Mammary epithelial cell (primary cell): ENCODE data around the gene NPB.

Experiments
- EZH2 ChIP-seq: IDR thresholded peaks from 2 replicates; pipeline ENCODE4 v1.6.1; 2012; ENCODE audit warnings: low read length, inconsistent platforms, borderline replicate concordance
- TF ChIP-seq, protein P1 (sequence below), 2 donors: IDR thresholded peaks in 1 of 2; conservative IDR thresholded peaks in 1 of 2; 2 replicates each; pipeline ENCODE4 v1.5.1; 2011 to 2012; ENCODE audit warnings: inconsistent platforms in 2 of 2, low read length in 2 of 2, mild to moderate bottlenecking in 2 of 2, control low read depth in 1 of 2, low read depth in 1 of 2; ENCODE audit not compliant: insufficient read depth in 1 of 2; ENCODE audit errors: extremely low read depth in 1 of 2

DNA sequence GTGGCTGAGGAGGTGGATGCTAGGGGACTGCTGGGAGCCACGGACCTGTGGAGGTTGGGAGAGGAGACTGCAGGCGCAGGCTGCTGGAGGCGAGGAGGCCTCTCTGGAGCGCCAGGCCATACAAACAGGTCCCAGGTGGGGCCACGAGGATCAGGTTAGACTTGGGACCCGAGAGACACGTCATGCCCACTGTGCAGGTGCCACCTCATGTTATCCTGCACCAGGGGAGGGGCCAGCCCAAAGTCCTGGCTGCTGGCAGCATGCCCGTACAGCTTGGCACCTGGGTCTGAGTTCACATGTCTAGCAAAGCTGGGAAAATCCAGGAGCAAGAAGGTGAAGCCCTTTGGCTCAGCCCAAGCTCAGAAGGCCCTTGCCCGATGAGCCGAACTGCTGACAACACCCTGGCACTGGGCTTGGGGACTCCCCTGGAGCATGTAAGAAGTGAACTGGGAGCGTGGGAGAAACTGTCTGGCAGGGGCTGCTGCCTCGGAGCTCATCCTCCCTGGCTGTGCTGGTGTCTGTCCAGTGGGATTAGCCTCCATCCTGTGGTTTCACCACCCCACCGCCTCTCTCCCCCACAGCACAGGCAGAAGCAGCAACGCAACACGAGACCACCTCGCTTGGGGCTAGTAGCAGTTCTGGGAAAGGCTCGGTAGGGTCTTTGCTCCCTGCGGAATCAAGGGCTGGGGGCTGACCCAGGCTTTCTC lies 36.2 kb upstream of the NPB start:
- TF ChIP-seq, protein P1, sequence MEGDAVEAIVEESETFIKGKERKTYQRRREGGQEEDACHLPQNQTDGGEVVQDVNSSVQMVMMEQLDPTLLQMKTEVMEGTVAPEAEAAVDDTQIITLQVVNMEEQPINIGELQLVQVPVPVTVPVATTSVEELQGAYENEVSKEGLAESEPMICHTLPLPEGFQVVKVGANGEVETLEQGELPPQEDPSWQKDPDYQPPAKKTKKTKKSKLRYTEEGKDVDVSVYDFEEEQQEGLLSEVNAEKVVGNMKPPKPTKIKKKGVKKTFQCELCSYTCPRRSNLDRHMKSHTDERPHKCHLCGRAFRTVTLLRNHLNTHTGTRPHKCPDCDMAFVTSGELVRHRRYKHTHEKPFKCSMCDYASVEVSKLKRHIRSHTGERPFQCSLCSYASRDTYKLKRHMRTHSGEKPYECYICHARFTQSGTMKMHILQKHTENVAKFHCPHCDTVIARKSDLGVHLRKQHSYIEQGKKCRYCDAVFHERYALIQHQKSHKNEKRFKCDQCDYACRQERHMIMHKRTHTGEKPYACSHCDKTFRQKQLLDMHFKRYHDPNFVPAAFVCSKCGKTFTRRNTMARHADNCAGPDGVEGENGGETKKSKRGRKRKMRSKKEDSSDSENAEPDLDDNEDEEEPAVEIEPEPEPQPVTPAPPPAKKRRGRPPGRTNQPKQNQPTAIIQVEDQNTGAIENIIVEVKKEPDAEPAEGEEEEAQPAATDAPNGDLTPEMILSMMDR (conservative IDR thresholded peaks at IDR 0.05 in 1 of 2, IDR thresholded peaks at IDR 0.05 in 1 of 2; ENCODE audit: extremely low read depth in 1 of 2, insufficient read depth in 1 of 2, low read depth in 1 of 2, low read length in 2 of 2), result no peak
- no peak for TF ChIP-seq EZH2
